ENCODE data around the gene PEX5L. TPM values are rescaled to one million over a fixed set of nuclear protein-coding genes. Genes with fewer than 3 reads are reported as not detected.
"Not testable (repeated sequence)": the region's sequence is repeated elsewhere in the genome, so short reads cannot be mapped to it uniquely, and the experiment has no call there.

Gene PEX5L
- total RNA-seq, 1 donor from 2014 or later, result not detected

GRCh38 chr3:180011927-180012326, 24.8 kb downstream of the PEX5L start:
- intact Hi-C loops (cut with micrococcal nuclease), result no loop called here

DNA sequence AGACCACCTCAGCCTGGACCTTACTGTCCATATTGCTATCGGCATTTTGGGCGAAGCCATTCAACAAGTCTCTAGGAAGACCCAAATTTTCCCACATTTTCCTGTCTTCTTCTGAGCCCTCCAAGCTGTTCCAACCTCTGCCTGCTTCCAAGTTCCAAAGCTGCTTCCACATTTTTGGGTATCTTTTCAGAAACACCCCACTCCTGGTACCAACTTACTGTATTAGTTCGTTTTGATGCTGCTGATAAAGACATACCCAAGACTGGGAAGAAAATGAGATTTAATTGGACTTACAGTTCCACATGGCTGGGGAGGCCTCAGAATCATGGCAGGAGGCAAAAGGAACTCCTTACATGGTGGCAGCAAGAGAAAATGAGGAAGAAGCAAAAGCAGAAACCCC, 28.4 kb downstream of the PEX5L start:
- intact Hi-C loops (cut with micrococcal nuclease), result not testable (repeated sequence)

GRCh38 chr3:180004542-180004941, 32.2 kb downstream of the PEX5L start:
- intact Hi-C loops (cut with micrococcal nuclease), result no loop called here

- intact Hi-C loops (cut with micrococcal nuclease), result no loop called here
Measured at GRCh38 chr3:180002006-180002405, 34.7 kb downstream of the PEX5L start.

DNA sequence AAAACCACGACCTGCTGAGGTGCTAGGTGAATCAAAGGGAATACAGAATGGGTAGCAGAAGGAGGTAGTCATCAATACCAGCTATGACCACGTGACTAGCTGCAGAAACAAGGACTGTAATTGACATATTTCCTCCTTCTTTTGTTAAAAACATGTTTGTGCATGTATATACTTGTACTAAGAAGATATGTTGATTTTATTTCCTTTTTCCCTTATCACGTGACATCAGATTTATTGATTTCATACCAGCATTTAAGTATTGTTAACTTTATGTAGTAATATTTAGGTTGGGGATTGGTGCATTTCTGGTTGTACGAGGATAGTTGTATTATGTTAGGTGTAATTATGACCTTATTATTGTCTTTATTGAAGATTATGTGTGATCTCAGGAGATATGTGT, 36.2 kb downstream of the PEX5L start:
- intact Hi-C loops (cut with micrococcal nuclease), result no loop called here

GRCh38 chr3:179995406-179995805, 41.3 kb downstream of the PEX5L start:
- intact Hi-C loops (cut with micrococcal nuclease), result no loop called here

GRCh38 chr3:179991883-179992282, 44.9 kb downstream of the PEX5L start:
- intact Hi-C loops (cut with micrococcal nuclease), result no loop called here

GRCh38 chr3:179991104-179991503, 45.6 kb downstream of the PEX5L start:
- intact Hi-C loops (cut with micrococcal nuclease), result no loop called here

DNA sequence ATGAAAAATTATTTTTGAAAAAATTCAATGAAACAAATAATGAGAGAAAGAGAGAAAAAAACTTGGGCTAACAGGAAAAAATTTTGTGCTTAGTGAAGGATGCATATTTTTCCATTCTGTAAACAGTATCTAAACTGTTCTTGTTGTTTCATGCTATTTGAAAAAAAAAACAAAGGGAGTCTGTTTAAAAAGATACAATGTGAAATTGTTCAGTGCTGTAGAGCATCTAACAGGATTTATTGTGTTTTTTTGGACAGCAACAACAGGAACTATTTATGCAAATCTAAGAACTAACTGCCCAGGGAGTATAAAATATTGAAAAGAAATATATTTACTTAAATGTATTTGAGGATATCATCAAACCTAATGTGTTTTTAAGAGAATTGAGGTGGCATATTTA, 55.1 kb downstream of the PEX5L start:
- intact Hi-C loops (cut with micrococcal nuclease), result no loop called here

DNA sequence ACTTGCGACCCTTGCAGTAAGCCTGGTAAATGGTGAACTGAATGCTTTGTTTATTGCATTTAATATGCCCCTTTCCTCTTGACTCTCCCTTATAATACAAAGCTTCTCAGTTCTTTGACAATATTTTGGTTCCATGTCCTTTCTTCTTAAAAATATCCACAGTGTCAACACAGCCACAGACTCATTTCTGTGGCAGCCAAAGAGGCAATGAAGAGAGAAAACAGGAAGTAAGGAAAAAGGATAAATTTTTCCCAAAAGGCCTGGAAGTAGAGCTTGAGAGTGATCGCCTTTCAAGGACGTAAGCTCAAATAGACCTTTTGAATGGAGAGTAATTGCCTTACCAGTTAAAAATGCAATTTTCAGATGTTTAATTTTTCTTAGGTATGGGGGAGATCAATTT, 59.4 kb downstream of the PEX5L start:
- intact Hi-C loops (cut with micrococcal nuclease), result no loop called here

DNA sequence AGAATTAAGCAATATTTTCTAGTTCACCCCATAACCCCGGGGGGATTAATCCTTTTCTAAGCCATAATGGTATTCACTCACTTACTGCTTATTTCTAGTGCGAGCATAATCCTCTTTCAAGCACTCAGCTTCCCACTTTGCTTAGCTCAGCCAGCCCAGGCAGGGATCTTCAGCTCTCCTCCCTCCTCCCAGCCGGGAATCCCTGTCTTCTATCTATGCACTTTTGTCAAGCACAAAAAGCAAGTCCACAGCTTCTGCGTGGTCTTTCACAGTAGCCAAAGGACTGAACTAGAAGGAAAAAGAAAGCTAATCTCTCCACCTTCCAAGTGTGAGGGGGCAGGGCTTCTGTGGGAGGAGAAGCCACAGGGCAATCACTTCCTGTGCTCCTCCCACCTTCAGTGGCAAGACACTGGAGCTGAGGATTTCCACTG, 62.8 kb downstream of the PEX5L start:
- intact Hi-C loops (cut with micrococcal nuclease), result loop anchor here (2.0 kb wide), 1 partner anchor 17 kb away; no protein-coding TSS in a partner anchor

DNA sequence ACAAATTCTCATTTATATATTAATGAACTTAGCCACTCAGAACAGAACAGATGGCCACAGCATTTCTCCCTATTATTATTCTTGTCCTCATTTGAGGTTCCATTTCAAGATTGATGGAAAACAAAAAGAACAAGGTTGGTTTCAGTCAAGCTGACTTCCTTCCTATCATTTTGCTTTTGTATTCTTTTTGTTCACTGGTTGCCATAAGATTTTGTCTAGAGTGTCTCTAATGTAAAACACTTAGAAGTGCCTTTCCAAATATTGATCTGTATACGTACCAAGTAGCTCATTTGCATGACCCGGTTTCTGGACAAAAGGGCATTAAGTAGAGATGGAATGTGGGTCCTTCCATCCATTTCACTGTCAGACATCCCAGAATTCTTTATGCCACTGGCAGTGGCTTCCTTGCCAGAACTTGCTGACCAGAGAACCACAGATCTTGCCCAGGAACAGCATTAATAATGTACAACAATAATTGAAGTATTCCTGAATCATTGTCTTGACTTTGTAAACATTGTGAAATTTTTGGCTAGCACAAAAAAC, 63.8 kb downstream of the PEX5L start:
- intact Hi-C loops (cut with micrococcal nuclease), result loop anchor here (2.0 kb wide), 1 partner anchor 16 kb away; no protein-coding TSS in a partner anchor

GRCh38 chr3:179971280-179971679, 65.5 kb downstream of the PEX5L start:
- intact Hi-C loops (cut with micrococcal nuclease), result no loop called here

GRCh38 chr3:179970746-179971145, 66.0 kb downstream of the PEX5L start:
- intact Hi-C loops (cut with micrococcal nuclease), result no loop called here

DNA sequence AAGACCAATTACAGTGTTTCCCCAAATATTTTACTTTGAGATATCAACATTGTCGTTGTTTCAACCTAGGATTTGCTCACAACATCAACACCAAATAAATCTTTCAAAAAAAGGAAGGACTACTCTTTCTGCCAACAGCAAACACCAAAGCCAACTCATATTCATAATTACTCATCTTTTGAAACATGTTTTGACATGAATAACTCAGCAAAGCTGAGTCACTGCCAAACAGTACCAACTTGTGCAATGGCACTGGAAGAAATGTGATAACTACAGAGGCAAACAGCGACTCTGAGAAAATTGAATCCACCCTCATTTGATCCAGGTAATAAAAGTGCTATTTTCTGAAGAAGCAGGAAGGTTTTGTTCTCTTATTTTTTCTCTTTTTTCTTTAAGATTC, 67.2 kb downstream of the PEX5L start:
- intact Hi-C loops (cut with micrococcal nuclease), result no loop called here

DNA sequence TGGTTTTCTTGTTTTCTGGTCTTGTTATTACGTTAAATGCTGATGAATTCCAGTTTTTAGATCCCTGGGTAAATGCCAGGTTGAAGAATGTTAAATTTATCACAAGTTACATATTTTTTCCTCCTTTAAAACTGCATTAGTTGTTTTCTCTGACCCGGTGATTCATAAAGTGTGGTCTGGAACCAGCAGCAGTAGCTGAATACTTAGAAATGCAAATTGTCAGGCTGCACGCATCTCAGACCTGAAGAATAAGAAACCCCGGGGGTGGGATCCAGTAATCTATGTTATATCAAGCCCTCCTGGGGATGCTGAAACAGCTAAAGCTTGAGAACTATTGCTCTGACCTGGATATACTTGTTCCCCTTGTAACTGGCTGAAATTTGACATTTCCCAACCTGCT, 69.1 kb downstream of the PEX5L start:
- intact Hi-C loops (cut with micrococcal nuclease), result no loop called here

DNA sequence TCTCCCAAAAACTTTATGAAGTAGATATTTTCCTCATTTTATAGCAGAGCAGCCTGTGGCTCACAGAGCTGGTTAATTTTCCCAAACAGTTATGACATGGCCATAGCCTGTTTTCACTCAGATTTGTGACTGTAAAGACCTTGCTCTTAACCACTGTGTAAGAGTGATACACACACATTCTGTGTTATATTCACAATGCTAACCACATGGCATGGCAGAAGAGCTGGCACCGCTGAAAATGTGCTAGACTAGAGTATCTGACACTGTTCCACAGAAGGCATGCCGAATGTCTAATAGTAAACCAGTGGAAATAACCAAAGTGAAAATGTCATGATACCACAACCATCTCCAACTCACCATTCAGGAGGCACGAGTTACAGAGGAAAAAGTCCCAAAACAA, 71.8 kb downstream of the PEX5L start:
- intact Hi-C loops (cut with micrococcal nuclease), result no loop called here

GRCh38 chr3:179962629-179963387, 73.9 kb downstream of the PEX5L start:
- intact Hi-C loops (cut with micrococcal nuclease), result no loop called here

DNA sequence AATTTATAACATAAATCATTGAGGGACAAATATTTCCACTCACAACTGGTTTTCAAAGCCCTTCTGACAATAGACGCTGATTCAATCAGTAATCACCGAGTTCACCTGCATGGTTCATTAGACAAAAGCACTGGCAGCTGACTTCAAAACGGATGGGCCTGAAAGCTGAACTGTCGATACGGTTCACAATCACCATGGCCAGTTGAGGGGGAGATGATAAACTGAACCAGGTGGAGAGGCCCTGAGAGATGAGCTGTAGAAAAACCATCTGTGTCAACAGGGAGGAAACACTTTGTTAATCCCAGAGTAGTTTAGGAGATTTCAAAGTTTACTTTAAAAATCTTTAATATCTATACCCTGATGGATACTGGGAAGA, 75.0 kb downstream of the PEX5L start:
- intact Hi-C loops (cut with micrococcal nuclease), result no loop called here

DNA sequence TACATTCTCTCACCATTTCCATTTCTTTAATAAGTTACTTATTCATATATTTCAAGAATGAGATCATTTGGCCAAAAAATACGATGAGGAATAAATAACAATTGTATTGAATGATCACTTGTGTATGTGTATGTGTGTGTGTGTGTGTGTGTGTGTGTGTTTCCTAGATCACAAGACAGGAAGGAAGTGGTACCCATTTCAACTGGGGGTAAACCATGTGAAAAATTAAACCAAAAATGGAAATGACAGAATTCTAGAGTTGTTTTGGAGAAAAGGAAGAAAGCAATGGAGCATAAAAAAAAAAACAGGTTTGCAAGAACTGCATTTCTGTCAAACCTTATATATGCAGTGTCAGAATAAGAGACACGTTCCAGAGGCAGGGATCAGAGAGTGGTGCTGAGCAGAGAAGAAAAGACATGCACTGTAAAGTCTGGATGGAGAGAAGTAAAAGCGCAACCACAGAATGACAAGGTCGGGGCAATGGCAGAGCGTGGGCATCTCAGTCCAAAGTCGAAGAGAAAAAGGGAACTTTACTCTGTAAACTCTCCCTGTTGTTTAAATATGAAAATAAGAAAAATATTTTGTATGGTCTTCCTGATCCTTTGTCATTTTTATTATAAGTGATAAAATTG, 75.5 kb downstream of the PEX5L start:
- intact Hi-C loops (cut with micrococcal nuclease), result no loop called here

DNA sequence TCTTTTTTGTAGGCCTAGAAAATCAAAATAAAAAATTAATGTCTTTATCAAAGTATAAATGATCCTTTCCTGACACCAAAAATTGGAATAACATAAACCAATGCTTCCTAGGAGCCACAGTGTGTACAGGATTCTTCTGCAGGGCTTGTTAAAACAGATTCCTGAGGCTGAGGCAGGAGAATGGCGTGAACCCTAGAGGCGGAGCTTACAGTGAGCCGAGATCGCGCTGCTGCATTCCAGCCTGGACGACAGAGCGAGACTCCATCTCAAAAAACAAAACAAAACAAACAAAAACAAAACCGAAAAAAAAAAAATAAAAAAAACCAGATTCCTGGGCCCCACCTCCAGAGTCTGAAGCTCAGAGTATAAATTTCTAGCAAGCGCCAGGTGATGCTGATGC, 78.0 kb downstream of the PEX5L start:
- intact Hi-C loops (cut with micrococcal nuclease), result loop anchor here (5.0 to 10.0 kb wide), 2 partner anchors 304 to 644 kb away; partner anchors contain the start of genes TTC14 and USP13

DNA sequence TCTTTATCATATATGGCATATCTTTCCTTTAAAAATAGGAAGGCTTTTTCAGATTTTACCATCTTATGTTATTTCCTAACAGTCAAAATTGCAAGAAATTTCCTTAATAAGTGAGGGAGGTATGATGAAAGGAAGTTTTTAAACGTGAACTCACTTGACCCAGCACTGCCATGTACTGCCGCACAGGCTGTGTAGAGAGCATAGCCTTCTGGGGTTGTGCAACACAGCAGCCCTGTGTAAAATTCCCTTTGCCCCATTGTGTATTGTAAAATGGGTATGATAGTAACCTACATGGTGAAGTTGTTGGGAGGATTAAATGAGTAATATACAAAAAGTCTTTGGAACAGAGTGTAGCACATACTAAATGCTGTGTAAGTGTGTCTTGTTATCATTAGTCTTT, 78.6 kb downstream of the PEX5L start:
- intact Hi-C loops (cut with micrococcal nuclease), result loop anchor here (5.0 to 10.0 kb wide), 2 partner anchors 303 to 644 kb away; partner anchors contain the start of genes TTC14 and USP13
